ENCODE data around the gene BCL2L2.
"Not testable (repeated sequence)": the region's sequence is repeated elsewhere in the genome, so short reads cannot be mapped to it uniquely, and the experiment has no call there.

BCL2L2 gene

GRCh38 chr14:23324455-23324846 lies 17.8 kb downstream of the BCL2L2 start:
- no peak for DNase-seq (ENCODE audit: low spot score)

GRCh38 chr14:23324993-23325392 lies 18.4 kb downstream of the BCL2L2 start:
- no peak for DNase-seq (ENCODE audit: low spot score)

GRCh38 chr14:23325746-23326145 lies 19.1 kb downstream of the BCL2L2 start:
- not testable (repeated sequence) for DNase-seq (ENCODE audit: low spot score)

- peak; percentile 34 for DNase-seq (ENCODE audit: low spot score)
These were observed 20.1 kb downstream of the BCL2L2 start for GRCh38 chr14:23326491-23327332.

GRCh38 chr14:23327947-23328744 lies 21.5 kb downstream of the BCL2L2 start:
- peak; percentile 88 for DNase-seq (ENCODE audit: low spot score)

GRCh38 chr14:23335623-23336022 lies 29.0 kb downstream of the BCL2L2 start:
- no peak for DNase-seq (ENCODE audit: low spot score)

- no peak for DNase-seq (ENCODE audit: low spot score)
These were observed 33.1 kb downstream of the BCL2L2 start for GRCh38 chr14:23339506-23340268.

- DNase-seq (ENCODE audit: low spot score), result no peak
These were observed 37.8 kb downstream of the BCL2L2 start for GRCh38 chr14:23344481-23344880.

GRCh38 chr14:23345987-23346692 lies 39.5 kb downstream of the BCL2L2 start:
- DNase-seq (ENCODE audit: low spot score), result no peak

GRCh38 chr14:23346693-23347405 lies 40.2 kb downstream of the BCL2L2 start:
- no peak for DNase-seq (ENCODE audit: low spot score)

GRCh38 chr14:23347406-23348296 lies 41.0 kb downstream of the BCL2L2 start:
- no peak for DNase-seq (ENCODE audit: low spot score)

- DNase-seq (ENCODE audit: low spot score), result no peak
These were observed 41.6 kb downstream of the BCL2L2 start for GRCh38 chr14:23348297-23348655.

GRCh38 chr14:23349156-23349845 lies 42.7 kb downstream of the BCL2L2 start:
- DNase-seq (ENCODE audit: low spot score), result no peak

GRCh38 chr14:23351681-23352505 lies 45.3 kb downstream of the BCL2L2 start:
- DNase-seq (ENCODE audit: low spot score), result peak; percentile 35

- DNase-seq (ENCODE audit: low spot score), result peak; percentile 95
These were observed 46.1 kb downstream of the BCL2L2 start, which contains the start of gene SLC22A17 for GRCh38 chr14:23352506-23353432. TSS of gene SLC22A17 (minus strand) at chr14:23352887.

GRCh38 chr14:23353433-23353780 lies 46.8 kb downstream of the BCL2L2 start:
- no peak for DNase-seq (ENCODE audit: low spot score)

- no peak for DNase-seq (ENCODE audit: low spot score)
These were observed 48.4 kb downstream of the BCL2L2 start for GRCh38 chr14:23354990-23355389.
